B cell (primary cell): ENCODE measurements around the gene PTGIR.

Experiments used
- EZH2 ChIP-seq: IDR thresholded peaks from 2 replicates; pipeline ENCODE4 v1.6.1; 2012; ENCODE audit warnings: borderline replicate concordance, low read depth, mild to moderate bottlenecking, moderate library complexity, low read length; ENCODE audit not compliant: insufficient read depth, poor library complexity, severe bottlenecking
- TF ChIP-seq, protein P1 (sequence below): fragments of 200-600 bp; IDR thresholded peaks from one replicate; pipeline ENCODE4 v1.8.0; 2022; ENCODE audit warnings: antibody characterized with exemption, mild to moderate bottlenecking

DNA sequence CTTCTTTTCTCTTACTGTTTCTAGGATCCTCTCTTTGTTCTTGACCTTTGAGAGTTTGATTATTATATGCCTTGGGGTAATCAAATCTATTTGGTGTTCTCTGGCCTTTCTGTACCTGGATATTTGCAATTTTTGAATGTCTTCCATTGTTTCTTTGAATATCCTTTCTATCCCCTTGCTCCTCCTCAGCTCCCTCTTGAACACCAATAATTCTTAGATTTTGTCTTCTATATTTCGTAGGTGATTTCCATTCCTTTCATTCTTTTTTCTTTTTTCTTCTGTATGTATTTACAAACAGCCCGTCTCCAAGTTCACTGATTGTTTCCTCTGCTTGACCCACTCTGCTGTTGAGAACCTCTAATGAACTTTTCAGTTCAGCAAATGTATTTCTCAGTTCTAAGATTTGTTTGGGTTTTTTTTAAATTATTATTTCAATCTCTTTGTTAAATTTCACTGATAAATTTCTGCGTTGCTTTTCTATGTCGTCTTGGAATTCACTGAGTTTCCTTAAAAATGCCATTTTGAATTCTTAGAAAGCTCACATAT is 26.4 kb downstream of the PTGIR start:
- TF ChIP-seq, protein P1, sequence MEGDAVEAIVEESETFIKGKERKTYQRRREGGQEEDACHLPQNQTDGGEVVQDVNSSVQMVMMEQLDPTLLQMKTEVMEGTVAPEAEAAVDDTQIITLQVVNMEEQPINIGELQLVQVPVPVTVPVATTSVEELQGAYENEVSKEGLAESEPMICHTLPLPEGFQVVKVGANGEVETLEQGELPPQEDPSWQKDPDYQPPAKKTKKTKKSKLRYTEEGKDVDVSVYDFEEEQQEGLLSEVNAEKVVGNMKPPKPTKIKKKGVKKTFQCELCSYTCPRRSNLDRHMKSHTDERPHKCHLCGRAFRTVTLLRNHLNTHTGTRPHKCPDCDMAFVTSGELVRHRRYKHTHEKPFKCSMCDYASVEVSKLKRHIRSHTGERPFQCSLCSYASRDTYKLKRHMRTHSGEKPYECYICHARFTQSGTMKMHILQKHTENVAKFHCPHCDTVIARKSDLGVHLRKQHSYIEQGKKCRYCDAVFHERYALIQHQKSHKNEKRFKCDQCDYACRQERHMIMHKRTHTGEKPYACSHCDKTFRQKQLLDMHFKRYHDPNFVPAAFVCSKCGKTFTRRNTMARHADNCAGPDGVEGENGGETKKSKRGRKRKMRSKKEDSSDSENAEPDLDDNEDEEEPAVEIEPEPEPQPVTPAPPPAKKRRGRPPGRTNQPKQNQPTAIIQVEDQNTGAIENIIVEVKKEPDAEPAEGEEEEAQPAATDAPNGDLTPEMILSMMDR = no peak
- TF ChIP-seq EZH2 = no peak
